BLaER1 (cell line): ENCODE measurements around the gene RNF213.
A peak's percentile ranks its signal among the peaks of the same experiment; 100 is the strongest.
"Not testable (repeated sequence)": the region's sequence is repeated elsewhere in the genome, so short reads cannot be mapped to it uniquely, and the experiment has no call there.

ENCODE experiments used
- H3K27ac ChIP-seq: shearing (Covaris generic); formaldehyde crosslinking; 2 replicates; pipeline ENCODE4 v1.8.1; 2022
- H3K27me3 ChIP-seq: shearing (Covaris generic); formaldehyde crosslinking; 2 replicates; pipeline ENCODE4 v1.8.1; 2022
- H3K36me3 ChIP-seq: shearing (Covaris generic); formaldehyde crosslinking; 2 replicates; pipeline ENCODE4 v1.8.1; 2022
- H3K4me1 ChIP-seq: shearing (Covaris generic); formaldehyde crosslinking; 2 replicates; pipeline ENCODE4 v1.8.1; 2022
- H3K4me2 ChIP-seq: shearing (Covaris generic); formaldehyde crosslinking; 2 replicates; pipeline ENCODE4 v1.8.1; 2022
- H3K4me3 ChIP-seq: shearing (Covaris generic); formaldehyde crosslinking; 2 replicates; pipeline ENCODE4 v1.8.1; 2022
- H3K9ac ChIP-seq: shearing (Covaris generic); formaldehyde crosslinking; 2 replicates; pipeline ENCODE4 v1.8.1; 2022
- H3K9me3 ChIP-seq: shearing (Covaris generic); formaldehyde crosslinking; 2 replicates; pipeline ENCODE4 v1.8.1; 2022
- H4K20me1 ChIP-seq: shearing (Covaris generic); formaldehyde crosslinking; 2 replicates; pipeline ENCODE4 v1.8.1; 2022
- Cebpa-rat ChIP-seq: shearing (Covaris generic); IDR thresholded peaks from 2 replicates; pipeline ENCODE4 v1.8.1; 2022

Gene RNF213

DNA sequence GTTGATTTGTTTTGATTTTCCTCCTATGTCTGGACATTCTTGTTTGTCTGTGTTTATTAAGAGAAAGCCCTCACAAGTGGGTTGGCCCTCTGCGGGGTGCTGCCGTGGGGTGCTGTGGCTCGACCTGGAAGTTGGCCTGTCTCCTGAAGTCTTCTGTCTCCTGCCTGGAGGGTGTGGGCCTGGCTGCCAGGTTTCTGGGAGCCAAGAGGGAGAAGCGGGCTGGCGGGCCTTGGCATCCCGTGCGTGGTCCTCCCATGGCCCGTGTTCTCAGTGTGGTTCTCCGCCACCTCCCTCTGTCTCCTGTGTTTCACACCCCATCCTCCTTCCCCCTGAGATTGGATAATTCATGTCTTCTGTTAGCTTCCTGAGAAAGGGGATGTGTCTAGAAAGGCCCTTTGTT is 69.6 kb downstream of the RNF213 start:
- H3K4me3 ChIP-seq, result no peak overlapping the region
- no peak for TF ChIP-seq Cebpa-rat
- no peak overlapping the region for H3K27ac ChIP-seq
- no peaks in the 10 kb centered on the region for H4K20me1 ChIP-seq
- H3K9ac ChIP-seq, result no peak overlapping the region
- H3K4me1 ChIP-seq, result peaks cover 11% of the 10 kb centered on the region
- H3K36me3 ChIP-seq, result peaks cover 97% of the 10 kb centered on the region
- no peaks in the 10 kb centered on the region for H3K27me3 ChIP-seq
- H3K9me3 ChIP-seq, result no peaks in the 10 kb centered on the region
- no peak overlapping the region for H3K4me2 ChIP-seq

DNA sequence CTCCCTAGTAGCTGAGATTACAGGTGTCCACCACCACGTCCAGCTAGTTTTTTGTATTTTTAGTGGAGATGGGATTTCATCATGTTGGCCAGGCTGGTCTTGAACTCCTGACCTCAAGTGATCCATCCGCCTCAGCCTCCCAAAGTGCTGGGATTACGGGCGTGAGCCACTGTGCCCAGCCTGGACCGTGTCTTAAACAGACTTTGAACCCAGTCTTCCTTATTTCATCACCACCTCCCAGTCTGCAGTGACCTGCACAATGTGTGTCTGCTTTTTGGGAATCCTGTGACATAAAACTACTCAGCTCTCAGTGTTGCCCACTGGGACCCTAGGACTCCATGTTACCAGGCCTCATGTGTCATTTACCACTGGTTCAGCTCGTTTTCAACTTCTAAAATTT is 70.3 kb downstream of the RNF213 start:
- H3K36me3 ChIP-seq, result peaks cover 97% of the 10 kb centered on the region
- not testable (repeated sequence) for H4K20me1 ChIP-seq, H3K4me2 ChIP-seq, H3K4me3 ChIP-seq, H3K9ac ChIP-seq, H3K27me3 ChIP-seq, H3K27ac ChIP-seq, H3K9me3 ChIP-seq
- peaks cover 11% of the 10 kb centered on the region for H3K4me1 ChIP-seq

DNA sequence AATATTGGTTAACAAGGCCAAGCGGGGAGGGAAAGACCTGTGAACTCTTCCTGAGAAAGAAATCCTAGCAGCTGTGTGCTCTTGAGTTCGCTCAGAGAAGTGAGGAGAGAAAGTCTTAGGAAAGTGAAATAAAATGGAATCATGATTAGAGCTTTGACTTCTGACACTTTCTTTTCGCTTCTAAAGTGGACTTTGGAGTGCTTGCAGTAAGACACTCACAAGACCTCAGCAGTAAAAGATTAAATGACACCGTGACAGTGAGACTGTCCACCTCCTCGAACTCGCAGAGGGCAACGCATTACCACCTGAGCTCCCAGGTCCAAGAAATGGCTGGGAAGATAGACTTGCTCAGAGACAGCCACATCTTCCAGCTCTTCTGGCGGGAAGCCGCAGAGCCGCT is 71.2 kb downstream of the RNF213 start:
- H4K20me1 ChIP-seq, result no peaks in the 10 kb centered on the region
- H3K27me3 ChIP-seq, result no peaks in the 10 kb centered on the region
- peak overlapping the region; percentile 58; the same call in 1 of the 2 replicates for H3K4me2 ChIP-seq
- H3K36me3 ChIP-seq, result peaks cover 97% of the 10 kb centered on the region
- H3K9me3 ChIP-seq, result no peaks in the 10 kb centered on the region
- peaks cover 11% of the 10 kb centered on the region for H3K4me1 ChIP-seq
- no peak overlapping the region for H3K27ac ChIP-seq
- H3K4me3 ChIP-seq, result no peak overlapping the region
- no peak for TF ChIP-seq Cebpa-rat
- H3K9ac ChIP-seq, result no peak overlapping the region

DNA sequence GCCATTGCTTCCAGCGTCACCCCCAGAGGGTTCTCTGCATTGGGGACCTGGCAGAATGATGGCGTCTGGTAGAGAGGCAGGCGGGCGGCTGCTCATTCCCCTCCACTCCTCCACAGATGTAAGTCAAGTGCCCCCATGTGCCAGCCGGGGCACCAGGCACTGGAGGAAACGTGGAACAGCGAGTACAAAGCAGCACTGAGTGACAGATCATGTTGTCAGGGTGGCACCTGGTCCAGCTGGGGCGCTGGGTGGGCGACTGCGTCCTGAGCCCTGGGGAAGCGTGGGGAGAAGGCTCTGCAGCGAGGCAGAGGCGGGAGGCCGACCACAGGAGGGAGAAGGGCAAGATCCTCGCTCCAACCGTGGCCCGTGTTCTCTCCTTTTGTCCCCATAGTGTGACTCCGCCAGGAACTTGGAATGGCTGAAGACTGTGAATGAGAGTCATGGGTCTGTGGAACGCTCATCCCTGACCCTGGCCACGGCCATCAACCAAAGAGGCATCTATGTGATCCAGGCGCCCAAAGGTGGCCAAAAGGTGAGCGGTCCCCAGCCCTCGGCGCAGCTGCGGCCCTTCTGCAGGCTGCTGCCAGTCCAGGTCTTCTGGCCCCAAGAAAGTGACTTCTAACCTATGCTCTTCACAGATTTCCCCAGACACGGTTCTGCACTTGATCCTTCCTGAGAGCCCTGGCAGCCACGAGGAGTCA is 76.7 kb downstream of the RNF213 start:
- H3K36me3 ChIP-seq, result peaks cover 97% of the 10 kb centered on the region
- H3K9me3 ChIP-seq, result no peaks in the 10 kb centered on the region
- peaks cover 6% of the 10 kb centered on the region for H3K4me1 ChIP-seq
- no peak overlapping the region for H3K27ac ChIP-seq
- H3K4me3 ChIP-seq, result no peak overlapping the region
- peaks cover 34% of the 10 kb centered on the region; the same call in 1 of the 2 replicates for H4K20me1 ChIP-seq
- H3K4me2 ChIP-seq, result no peak overlapping the region
- TF ChIP-seq Cebpa-rat, result no peak
- H3K27me3 ChIP-seq, result no peaks in the 10 kb centered on the region
- H3K9ac ChIP-seq, result no peak overlapping the region

DNA sequence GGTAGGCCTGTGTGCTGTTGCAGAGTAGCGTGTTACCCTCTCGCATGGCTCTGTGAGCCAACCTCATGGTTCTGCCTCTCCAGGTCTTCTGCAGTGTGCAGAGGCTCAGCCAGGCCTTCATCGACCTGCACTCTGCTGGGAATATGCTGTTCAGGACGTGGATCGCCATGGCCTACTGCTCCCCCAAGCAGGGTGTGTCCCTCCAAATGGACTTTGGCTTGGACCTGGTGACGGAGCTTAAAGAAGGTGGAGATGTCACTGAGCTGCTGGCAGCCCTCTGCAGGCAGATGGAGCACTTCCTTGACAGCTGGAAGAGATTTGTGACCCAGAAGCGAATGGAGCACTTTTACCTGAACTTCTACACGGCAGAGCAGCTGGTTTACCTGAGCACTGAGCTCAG is 78.5 kb downstream of the RNF213 start:
- H3K4me2 ChIP-seq, result no peak overlapping the region
- no peaks in the 10 kb centered on the region for H3K27me3 ChIP-seq
- no peak overlapping the region for H3K27ac ChIP-seq
- peaks cover 98% of the 10 kb centered on the region for H3K36me3 ChIP-seq
- no peak for TF ChIP-seq Cebpa-rat
- H3K4me1 ChIP-seq, result no peaks in the 10 kb centered on the region
- H3K4me3 ChIP-seq, result no peak overlapping the region
- no peak overlapping the region for H3K9ac ChIP-seq
- peaks cover 34% of the 10 kb centered on the region; the same call in 1 of the 2 replicates for H4K20me1 ChIP-seq
- H3K9me3 ChIP-seq, result no peaks in the 10 kb centered on the region

DNA sequence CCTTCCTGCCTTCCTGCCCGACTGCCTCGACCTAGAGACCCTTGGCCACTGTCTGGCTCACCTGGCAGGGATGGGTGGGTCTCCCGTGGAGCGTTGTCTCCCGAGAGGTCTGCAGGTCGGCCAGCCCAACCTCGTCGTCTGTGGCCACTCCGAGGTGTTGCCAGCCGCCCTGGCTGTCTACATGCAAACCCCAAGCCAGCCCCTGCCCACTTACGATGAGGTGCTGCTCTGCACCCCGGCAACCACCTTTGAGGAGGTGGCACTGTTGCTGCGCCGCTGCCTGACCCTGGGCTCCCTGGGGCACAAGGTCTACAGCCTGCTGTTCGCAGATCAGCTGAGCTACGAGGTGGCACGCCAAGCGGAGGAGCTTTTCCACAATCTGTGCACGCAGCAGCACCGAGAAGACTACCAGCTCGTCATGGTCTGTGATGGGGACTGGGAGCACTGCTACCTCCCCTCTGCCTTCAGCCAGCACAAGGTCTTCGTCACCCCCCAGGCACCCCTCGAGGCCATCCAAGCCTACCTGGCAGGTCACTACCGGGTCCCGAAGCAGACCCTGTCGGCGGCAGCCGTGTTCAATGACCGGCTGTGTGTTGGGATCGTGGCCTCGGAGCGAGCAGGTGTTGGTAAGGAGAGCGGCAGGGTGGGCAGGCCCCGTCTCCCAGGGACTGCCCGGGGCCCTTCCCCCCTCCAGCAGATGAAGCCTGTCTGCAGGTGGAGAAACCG is 79.2 kb downstream of the RNF213 start:
- no peak overlapping the region for H3K4me3 ChIP-seq
- H3K27ac ChIP-seq, result no peak overlapping the region
- no peak for TF ChIP-seq Cebpa-rat
- H3K9me3 ChIP-seq, result no peaks in the 10 kb centered on the region
- no peaks in the 10 kb centered on the region for H3K27me3 ChIP-seq
- H3K4me2 ChIP-seq, result no peak overlapping the region
- H4K20me1 ChIP-seq, result peaks cover 34% of the 10 kb centered on the region; the same call in 1 of the 2 replicates
- no peak overlapping the region for H3K9ac ChIP-seq
- H3K4me1 ChIP-seq, result no peaks in the 10 kb centered on the region
- H3K36me3 ChIP-seq, result peaks cover 98% of the 10 kb centered on the region

DNA sequence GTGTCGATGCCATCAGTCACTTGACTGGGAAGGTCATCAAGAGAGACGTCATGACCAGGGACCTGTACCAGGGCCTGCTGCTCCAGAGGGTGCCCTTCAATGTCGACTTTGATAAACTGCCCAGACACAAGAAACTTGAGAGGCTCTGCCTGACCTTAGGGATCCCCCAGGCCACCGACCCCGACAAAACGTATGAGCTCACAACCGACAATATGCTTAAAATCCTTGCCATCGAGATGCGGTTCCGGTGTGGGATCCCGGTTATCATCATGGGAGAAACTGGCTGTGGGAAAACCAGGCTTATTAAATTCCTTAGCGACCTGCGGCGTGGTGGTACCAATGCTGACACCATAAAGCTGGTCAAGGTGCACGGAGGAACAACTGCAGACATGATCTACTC is 84.7 kb downstream of the RNF213 start:
- no peaks in the 10 kb centered on the region for H3K4me1 ChIP-seq
- H3K9ac ChIP-seq, result no peak overlapping the region
- no peaks in the 10 kb centered on the region for H3K27me3 ChIP-seq
- no peak overlapping the region for H3K27ac ChIP-seq
- H3K4me3 ChIP-seq, result no peak overlapping the region
- peaks cover 45% of the 10 kb centered on the region for H4K20me1 ChIP-seq
- H3K36me3 ChIP-seq, result peaks cover 98% of the 10 kb centered on the region
- TF ChIP-seq Cebpa-rat, result no peak
- H3K9me3 ChIP-seq, result no peaks in the 10 kb centered on the region
- no peak overlapping the region for H3K4me2 ChIP-seq

DNA sequence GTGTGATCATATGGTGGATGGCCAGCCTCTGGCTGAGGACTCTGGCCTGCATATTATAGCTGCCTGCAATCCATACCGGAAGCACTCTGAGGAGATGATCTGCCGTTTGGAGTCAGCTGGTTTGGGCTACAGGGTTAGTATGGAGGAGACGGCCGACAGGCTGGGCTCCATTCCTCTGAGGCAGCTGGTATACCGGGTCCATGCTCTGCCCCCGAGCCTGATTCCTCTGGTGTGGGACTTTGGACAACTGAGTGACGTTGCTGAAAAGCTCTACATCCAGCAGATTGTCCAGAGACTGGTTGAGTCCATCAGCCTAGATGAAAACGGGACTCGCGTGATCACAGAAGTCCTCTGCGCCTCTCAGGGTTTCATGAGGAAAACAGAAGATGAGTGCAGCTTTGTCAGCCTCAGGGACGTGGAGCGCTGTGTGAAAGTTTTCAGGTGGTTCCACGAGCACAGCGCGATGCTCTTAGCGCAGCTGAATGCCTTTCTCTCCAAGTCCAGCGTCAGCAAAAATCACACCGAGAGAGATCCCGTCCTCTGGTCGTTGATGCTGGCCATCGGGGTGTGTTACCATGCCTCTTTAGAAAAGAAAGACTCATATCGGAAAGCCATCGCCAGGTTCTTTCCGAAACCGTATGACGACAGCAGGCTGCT is 85.3 kb downstream of the RNF213 start:
- H3K27ac ChIP-seq, result no peak overlapping the region
- peaks cover 98% of the 10 kb centered on the region for H3K36me3 ChIP-seq
- H4K20me1 ChIP-seq, result peaks cover 47% of the 10 kb centered on the region
- no peak overlapping the region for H3K9ac ChIP-seq
- no peaks in the 10 kb centered on the region for H3K9me3 ChIP-seq
- no peaks in the 10 kb centered on the region for H3K27me3 ChIP-seq
- TF ChIP-seq Cebpa-rat, result no peak
- no peak overlapping the region for H3K4me3 ChIP-seq
- no peak overlapping the region for H3K4me2 ChIP-seq
- H3K4me1 ChIP-seq, result no peaks in the 10 kb centered on the region

DNA sequence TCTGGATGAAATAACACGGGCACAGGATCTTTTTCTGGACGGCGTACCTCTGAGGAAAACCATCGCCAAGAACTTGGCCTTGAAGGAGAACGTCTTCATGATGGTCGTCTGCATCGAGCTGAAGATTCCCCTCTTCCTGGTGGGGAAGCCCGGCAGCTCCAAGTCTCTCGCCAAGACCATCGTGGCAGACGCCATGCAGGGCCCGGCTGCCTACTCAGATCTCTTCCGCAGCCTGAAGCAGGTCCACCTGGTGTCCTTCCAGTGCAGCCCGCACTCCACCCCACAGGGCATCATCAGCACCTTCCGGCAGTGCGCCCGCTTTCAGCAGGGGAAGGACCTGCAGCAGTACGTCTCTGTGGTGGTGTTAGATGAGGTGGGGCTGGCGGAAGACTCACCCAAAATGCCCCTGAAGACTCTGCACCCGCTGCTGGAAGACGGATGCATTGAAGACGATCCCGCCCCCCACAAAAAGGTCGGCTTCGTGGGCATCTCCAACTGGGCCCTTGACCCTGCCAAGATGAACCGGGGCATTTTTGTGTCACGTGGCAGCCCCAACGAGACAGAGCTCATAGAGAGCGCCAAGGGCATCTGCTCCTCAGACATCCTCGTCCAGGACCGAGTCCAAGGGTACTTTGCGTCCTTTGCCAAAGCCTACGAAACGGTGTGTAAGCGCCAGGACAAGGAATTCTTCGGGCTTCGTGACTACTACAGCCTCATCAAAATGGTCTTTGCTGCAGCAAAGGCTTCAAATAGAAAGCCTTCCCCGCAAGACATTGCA is 86.0 kb downstream of the RNF213 start:
- TF ChIP-seq Cebpa-rat, result no peak
- Histone ChIP-seq H3K4me2 (no peak overlapping the region), H3K4me3 (no peak overlapping the region), H3K27me3 (no peaks in the 10 kb centered on the region), H3K9me3 (no peaks in the 10 kb centered on the region), H3K9ac (no peak overlapping the region), H3K4me1 (no peaks in the 10 kb centered on the region), H3K27ac (no peak overlapping the region), H3K36me3 (peaks cover 98% of the 10 kb centered on the region), H4K20me1 (peaks cover 40% of the 10 kb centered on the region)

DNA sequence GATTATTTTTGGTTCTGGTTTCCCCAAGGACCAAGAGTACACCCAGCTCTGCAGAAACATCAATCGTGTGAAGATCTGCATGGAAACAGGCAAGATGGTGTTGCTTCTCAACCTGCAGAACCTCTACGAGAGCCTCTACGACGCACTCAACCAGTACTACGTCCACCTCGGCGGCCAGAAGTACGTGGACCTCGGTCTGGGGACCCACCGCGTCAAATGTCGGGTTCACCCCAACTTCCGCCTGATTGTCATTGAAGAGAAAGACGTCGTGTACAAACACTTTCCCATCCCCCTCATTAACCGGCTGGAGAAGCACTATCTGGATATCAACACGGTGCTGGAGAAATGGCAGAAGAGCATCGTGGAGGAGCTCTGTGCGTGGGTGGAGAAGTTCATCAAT is 86.9 kb downstream of the RNF213 start:
- H3K4me2 ChIP-seq, result no peak overlapping the region
- peaks cover 100% of the 10 kb centered on the region for H3K36me3 ChIP-seq
- no peaks in the 10 kb centered on the region for H3K27me3 ChIP-seq
- H3K4me1 ChIP-seq, result no peaks in the 10 kb centered on the region
- peaks cover 38% of the 10 kb centered on the region for H4K20me1 ChIP-seq
- H3K9me3 ChIP-seq, result no peaks in the 10 kb centered on the region
- H3K27ac ChIP-seq, result no peak overlapping the region
- no peak overlapping the region for H3K4me3 ChIP-seq
- no peak overlapping the region for H3K9ac ChIP-seq
- no peak for TF ChIP-seq Cebpa-rat
